ENCODE results near the gene CLEC17A.

DNA sequence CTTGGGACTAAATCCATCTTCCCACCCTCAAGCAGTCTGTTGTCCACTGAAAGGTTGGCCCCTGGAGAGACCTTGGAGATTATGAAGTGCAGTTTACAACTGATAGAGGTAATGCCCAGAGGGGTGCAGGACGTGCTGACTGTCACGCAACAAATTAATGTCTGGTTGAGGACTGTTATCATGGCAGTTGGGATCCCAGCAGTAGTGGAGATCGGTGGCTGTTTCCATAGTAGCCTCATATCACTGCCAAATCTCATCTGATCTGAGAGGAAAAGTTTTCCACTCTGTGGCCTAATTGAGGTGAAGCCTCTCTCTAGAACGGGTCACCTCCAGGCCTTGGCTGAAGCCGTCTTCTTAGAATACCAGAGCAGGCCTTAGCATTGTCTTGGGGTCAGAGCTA is 49.4 kb upstream of the CLEC17A start:
- no peak for TF ChIP-seq POLR2A (IDR thresholded peaks at IDR 0.05)
- TF ChIP-seq, protein P1, sequence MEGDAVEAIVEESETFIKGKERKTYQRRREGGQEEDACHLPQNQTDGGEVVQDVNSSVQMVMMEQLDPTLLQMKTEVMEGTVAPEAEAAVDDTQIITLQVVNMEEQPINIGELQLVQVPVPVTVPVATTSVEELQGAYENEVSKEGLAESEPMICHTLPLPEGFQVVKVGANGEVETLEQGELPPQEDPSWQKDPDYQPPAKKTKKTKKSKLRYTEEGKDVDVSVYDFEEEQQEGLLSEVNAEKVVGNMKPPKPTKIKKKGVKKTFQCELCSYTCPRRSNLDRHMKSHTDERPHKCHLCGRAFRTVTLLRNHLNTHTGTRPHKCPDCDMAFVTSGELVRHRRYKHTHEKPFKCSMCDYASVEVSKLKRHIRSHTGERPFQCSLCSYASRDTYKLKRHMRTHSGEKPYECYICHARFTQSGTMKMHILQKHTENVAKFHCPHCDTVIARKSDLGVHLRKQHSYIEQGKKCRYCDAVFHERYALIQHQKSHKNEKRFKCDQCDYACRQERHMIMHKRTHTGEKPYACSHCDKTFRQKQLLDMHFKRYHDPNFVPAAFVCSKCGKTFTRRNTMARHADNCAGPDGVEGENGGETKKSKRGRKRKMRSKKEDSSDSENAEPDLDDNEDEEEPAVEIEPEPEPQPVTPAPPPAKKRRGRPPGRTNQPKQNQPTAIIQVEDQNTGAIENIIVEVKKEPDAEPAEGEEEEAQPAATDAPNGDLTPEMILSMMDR (IDR thresholded peaks at IDR 0.05) = no peak
